ENCODE measurements around the gene VWC2L. TPM values are rescaled to one million over a fixed set of nuclear protein-coding genes. Genes with fewer than 3 reads are reported as not detected.

The VWC2L gene
- total and polyA plus RNA-seq, 2 experiments from 2014 or later, result not detected

DNA sequence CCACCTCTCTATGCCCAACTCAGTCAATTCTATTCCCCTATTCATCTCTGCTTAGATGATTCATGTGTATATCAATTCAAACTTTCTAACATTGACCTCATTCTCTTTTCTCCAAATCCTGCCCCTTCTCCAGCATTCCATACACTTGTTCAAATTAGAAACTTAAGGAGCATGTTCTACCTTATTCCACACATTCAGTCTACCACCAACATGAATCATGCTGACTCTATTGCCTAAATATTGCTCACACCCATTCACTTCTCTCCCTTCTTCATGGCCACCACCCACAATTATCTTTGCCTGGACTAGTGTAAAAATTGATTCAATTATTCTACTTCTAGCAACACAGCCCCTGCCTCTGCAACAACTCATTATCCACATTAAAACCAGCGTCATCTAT lies 147.5 kb downstream of the VWC2L start (continued):
- TF ChIP-seq CTCF (conservative IDR thresholded peaks at IDR 0.05; ENCODE audit: low read depth in 2 of 2), result no peak

GRCh38 chr2:214560176-214560575 lies 149.3 kb downstream of the VWC2L start:
- H4K20me1 ChIP-seq (replicated peaks; ENCODE audit: insufficient read depth), result no peaks in the 10 kb centered on the region
- H3K27ac ChIP-seq (ENCODE audit: low read depth), result no peak overlapping the region
- peaks cover 9% of the 10 kb centered on the region for H3K9me2 ChIP-seq (ENCODE audit: insufficient read depth)
- H3F3A ChIP-seq (replicated peaks; ENCODE audit: low read depth), result no peaks in the 10 kb centered on the region
- no peaks in the 10 kb centered on the region for H3K27me3 Mint-ChIP-seq (ENCODE audit: insufficient read depth, low read depth, poor library complexity)
- H3K4me2 ChIP-seq, result no peak overlapping the region
- ATAC-seq, result no peak
- no peak overlapping the region for H3K4me3 Mint-ChIP-seq
- no peaks in the 10 kb centered on the region for H3K4me1 Mint-ChIP-seq
- no peaks in the 10 kb centered on the region for H3K27me3 ChIP-seq (ENCODE audit: insufficient read depth)
- H3K79me2 ChIP-seq (replicated peaks; ENCODE audit: insufficient read depth), result no peaks in the 10 kb centered on the region
- H3K4me3 ChIP-seq, result no peak overlapping the region
- no peak overlapping the region for H3K27ac Mint-ChIP-seq
- H2AFZ ChIP-seq, result no peak overlapping the region
- no peaks in the 10 kb centered on the region for H3K4me1 ChIP-seq (ENCODE audit: insufficient read depth)
- H3K36me3 ChIP-seq (ENCODE audit: insufficient read depth), result no peaks in the 10 kb centered on the region
- peaks cover 3% of the 10 kb centered on the region; the same call in 1 of the 3 replicates for H3K36me3 Mint-ChIP-seq (ENCODE audit: low read depth)
- peaks cover 12% of the 10 kb centered on the region; the same call in 2 of the 3 replicates for H3K9me3 Mint-ChIP-seq
- no peak for DNase-seq (ENCODE audit: low spot score)
- TF ChIP-seq EZH2 (IDR thresholded peaks at IDR 0.05; ENCODE audit: low read depth, unreplicated experiment) (no peak), ZNF331 (CRISPR knock-in tag; IDR thresholded peaks at IDR 0.05; ENCODE audit: low read depth) (no peak), NANOG (IDR thresholded peaks at IDR 0.05; ENCODE audit: borderline replicate concordance) (no peak), POLR2AphosphoS5 (IDR thresholded peaks at IDR 0.05; ENCODE audit: low read depth) (no peak), ZNF114 (CRISPR knock-in tag; IDR thresholded peaks at IDR 0.05) (no peak), CREB1 (CRISPR knock-in tag; IDR thresholded peaks at IDR 0.05; ENCODE audit: low read depth) (no peak), EZH2phosphoT487 (IDR thresholded peaks at IDR 0.05; ENCODE audit: unreplicated experiment) (no peak), STAT1 (IDR thresholded peaks at IDR 0.05; ENCODE audit: unreplicated experiment) (no peak), JUNB (IDR thresholded peaks at IDR 0.05; ENCODE audit: unreplicated experiment) (no peak), ETS1 (IDR thresholded peaks at IDR 0.05) (no peak)
- TF ChIP-seq, protein P1, sequence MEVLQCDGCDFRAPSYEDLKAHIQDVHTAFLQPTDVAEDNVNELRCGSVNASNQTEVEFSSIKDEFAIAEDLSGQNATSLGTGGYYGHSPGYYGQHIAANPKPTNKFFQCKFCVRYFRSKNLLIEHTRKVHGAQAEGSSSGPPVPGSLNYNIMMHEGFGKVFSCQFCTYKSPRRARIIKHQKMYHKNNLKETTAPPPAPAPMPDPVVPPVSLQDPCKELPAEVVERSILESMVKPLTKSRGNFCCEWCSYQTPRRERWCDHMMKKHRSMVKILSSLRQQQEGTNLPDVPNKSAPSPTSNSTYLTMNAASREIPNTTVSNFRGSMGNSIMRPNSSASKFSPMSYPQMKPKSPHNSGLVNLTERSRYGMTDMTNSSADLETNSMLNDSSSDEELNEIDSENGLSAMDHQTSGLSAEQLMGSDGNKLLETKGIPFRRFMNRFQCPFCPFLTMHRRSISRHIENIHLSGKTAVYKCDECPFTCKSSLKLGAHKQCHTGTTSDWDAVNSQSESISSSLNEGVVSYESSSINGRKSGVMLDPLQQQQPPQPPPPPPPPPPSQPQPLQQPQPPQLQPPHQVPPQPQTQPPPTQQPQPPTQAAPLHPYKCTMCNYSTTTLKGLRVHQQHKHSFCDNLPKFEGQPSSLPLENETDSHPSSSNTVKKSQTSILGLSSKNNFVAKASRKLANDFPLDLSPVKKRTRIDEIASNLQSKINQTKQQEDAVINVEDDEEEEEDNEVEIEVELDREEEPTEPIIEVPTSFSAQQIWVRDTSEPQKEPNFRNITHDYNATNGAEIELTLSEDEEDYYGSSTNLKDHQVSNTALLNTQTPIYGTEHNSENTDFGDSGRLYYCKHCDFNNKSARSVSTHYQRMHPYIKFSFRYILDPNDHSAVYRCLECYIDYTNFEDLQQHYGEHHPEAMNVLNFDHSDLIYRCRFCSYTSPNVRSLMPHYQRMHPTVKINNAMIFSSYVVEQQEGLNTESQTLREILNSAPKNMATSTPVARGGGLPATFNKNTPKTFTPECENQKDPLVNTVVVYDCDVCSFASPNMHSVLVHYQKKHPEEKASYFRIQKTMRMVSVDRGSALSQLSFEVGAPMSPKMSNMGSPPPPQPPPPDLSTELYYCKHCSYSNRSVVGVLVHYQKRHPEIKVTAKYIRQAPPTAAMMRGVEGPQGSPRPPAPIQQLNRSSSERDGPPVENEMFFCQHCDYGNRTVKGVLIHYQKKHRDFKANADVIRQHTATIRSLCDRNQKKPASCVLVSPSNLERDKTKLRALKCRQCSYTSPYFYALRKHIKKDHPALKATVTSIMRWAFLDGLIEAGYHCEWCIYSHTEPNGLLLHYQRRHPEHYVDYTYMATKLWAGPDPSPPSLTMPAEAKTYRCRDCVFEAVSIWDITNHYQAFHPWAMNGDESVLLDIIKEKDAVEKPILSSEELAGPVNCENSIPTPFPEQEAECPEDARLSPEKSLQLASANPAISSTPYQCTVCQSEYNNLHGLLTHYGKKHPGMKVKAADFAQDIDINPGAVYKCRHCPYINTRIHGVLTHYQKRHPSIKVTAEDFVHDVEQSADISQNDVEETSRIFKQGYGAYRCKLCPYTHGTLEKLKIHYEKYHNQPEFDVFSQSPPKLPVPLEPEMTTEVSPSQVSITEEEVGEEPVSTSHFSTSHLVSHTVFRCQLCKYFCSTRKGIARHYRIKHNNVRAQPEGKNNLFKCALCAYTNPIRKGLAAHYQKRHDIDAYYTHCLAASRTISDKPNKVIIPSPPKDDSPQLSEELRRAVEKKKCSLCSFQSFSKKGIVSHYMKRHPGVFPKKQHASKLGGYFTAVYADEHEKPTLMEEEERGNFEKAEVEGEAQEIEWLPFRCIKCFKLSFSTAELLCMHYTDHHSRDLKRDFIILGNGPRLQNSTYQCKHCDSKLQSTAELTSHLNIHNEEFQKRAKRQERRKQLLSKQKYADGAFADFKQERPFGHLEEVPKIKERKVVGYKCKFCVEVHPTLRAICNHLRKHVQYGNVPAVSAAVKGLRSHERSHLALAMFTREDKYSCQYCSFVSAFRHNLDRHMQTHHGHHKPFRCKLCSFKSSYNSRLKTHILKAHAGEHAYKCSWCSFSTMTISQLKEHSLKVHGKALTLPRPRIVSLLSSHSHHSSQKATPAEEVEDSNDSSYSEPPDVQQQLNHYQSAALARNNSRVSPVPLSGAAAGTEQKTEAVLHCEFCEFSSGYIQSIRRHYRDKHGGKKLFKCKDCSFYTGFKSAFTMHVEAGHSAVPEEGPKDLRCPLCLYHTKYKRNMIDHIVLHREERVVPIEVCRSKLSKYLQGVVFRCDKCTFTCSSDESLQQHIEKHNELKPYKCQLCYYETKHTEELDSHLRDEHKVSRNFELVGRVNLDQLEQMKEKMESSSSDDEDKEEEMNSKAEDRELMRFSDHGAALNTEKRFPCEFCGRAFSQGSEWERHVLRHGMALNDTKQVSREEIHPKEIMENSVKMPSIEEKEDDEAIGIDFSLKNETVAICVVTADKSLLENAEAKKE (CRISPR knock-in tag; IDR thresholded peaks at IDR 0.05), result no peak
- TF ChIP-seq, protein P2, sequence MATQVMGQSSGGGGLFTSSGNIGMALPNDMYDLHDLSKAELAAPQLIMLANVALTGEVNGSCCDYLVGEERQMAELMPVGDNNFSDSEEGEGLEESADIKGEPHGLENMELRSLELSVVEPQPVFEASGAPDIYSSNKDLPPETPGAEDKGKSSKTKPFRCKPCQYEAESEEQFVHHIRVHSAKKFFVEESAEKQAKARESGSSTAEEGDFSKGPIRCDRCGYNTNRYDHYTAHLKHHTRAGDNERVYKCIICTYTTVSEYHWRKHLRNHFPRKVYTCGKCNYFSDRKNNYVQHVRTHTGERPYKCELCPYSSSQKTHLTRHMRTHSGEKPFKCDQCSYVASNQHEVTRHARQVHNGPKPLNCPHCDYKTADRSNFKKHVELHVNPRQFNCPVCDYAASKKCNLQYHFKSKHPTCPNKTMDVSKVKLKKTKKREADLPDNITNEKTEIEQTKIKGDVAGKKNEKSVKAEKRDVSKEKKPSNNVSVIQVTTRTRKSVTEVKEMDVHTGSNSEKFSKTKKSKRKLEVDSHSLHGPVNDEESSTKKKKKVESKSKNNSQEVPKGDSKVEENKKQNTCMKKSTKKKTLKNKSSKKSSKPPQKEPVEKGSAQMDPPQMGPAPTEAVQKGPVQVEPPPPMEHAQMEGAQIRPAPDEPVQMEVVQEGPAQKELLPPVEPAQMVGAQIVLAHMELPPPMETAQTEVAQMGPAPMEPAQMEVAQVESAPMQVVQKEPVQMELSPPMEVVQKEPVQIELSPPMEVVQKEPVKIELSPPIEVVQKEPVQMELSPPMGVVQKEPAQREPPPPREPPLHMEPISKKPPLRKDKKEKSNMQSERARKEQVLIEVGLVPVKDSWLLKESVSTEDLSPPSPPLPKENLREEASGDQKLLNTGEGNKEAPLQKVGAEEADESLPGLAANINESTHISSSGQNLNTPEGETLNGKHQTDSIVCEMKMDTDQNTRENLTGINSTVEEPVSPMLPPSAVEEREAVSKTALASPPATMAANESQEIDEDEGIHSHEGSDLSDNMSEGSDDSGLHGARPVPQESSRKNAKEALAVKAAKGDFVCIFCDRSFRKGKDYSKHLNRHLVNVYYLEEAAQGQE (IDR thresholded peaks at IDR 0.05; ENCODE audit: unreplicated experiment), result no peak

Measured in GM23338 (cell line).